Hematopoietic multipotent progenitor cell (in vitro differentiated cells): Measurements from ENCODE around the gene MCFD2. TPM values are rescaled to one million over a fixed set of nuclear protein-coding genes. Genes with fewer than 3 reads are reported as not detected.

Experiments used
- DNase-seq, 3 donors: peaks; one replicate each; pipeline ENCODE4 v3.0.0-alpha.2; 2011 to 2015; ENCODE audit warnings: low read depth in 2 of 3, low spot score in 2 of 3
- total RNA-seq: library from RNA; depleted of rRNA; stranded (reverse); fragments of >200 nt; gene quantifications from one replicate; pipeline ENCODE4 v1.2.3, GENCODE V29; 2012

The MCFD2 gene
- total RNA-seq, 1 donor = 43.6 TPM

- no peak for DNase-seq
Observed at GRCh38 chr2:46939626-46940359, 24.2 kb upstream of the MCFD2 start.

GRCh38 chr2:46937471-46937901, 21.9 kb upstream of the MCFD2 start:
- peak in 1 of 3 donors; percentile 27 for DNase-seq

- DNase-seq = no peak
Observed at GRCh38 chr2:46936566-46936965, 21.0 kb upstream of the MCFD2 start.

- no peak for DNase-seq
Observed at GRCh38 chr2:46935071-46935470, 19.5 kb upstream of the MCFD2 start.

GRCh38 chr2:46929612-46930011, 14.0 kb upstream of the MCFD2 start:
- no peak for DNase-seq

GRCh38 chr2:46926863-46927262, 11.3 kb upstream of the MCFD2 start:
- DNase-seq = no peak

- no peak for DNase-seq
Observed at GRCh38 chr2:46925474-46926351, 10.1 kb upstream of the MCFD2 start.

- no peak for DNase-seq
Observed at GRCh38 chr2:46924608-46925007, 9.0 kb upstream of the MCFD2 start.

GRCh38 chr2:46924038-46924437, 8.4 kb upstream of the MCFD2 start:
- DNase-seq = no peak

GRCh38 chr2:46923041-46923528, 7.5 kb upstream of the MCFD2 start:
- DNase-seq = no peak

- no peak for DNase-seq
Observed at GRCh38 chr2:46922606-46923005, 7.0 kb upstream of the MCFD2 start.

- DNase-seq = no peak
Observed at GRCh38 chr2:46921676-46922448, 6.3 kb upstream of the MCFD2 start.

GRCh38 chr2:46917628-46918027, 2.0 kb upstream of the MCFD2 start:
- DNase-seq = no peak

GRCh38 chr2:46915811-46916630, 415 bp upstream of the MCFD2 start:
- peak; percentile 76 to 91 (median 88) for DNase-seq

GRCh38 chr2:46914578-46915230, 902 bp downstream of the MCFD2 start:
- DNase-seq = no peak

- DNase-seq = no peak
Observed at GRCh38 chr2:46913471-46914381, 1.9 kb downstream of the MCFD2 start.

- DNase-seq = no peak
Observed at GRCh38 chr2:46909771-46910419, 5.7 kb downstream of the MCFD2 start.

GRCh38 chr2:46909150-46909549, 6.5 kb downstream of the MCFD2 start:
- DNase-seq = no peak
